PC-3 (cell line): ENCODE results near the gene IFT122. TPM values are rescaled to one million over a fixed set of nuclear protein-coding genes. Genes with fewer than 3 reads are reported as not detected.
A peak's percentile ranks its signal among the peaks of the same experiment; 100 is the strongest.

ENCODE experiments used
- ATAC-seq: fragments of 200-7000 bp; cut with Tn5 transposase; 2 replicates; pipeline ENCODE4 v1.9.1; 2020; ENCODE audit warnings: mild to moderate bottlenecking, moderate library complexity
- BruUV-seq: library from RNA; stranded (reverse); fragments of 400-500 nt; replicated peaks from 2 replicates; lab custom pipeline; 2021; lab: Mats Ljungman, UMichigan
- CTCF ChIA-PET: fragments of 300-600 bp; sonication (Branson Sonifier 250); formaldehyde crosslinking; loops from one replicate; lab custom pipeline; 2022; ENCODE audit warnings: antibody characterized with exemption; lab: Charles Lee
- POLR2A ChIA-PET: fragments of 300-600 bp; sonication (Branson Sonifier 250); formaldehyde crosslinking; loops from one replicate; lab custom pipeline; 2022; ENCODE audit warnings: antibody characterized with exemption; ENCODE audit not compliant: unreplicated experiment; lab: Charles Lee
- DNase-seq: peaks from one replicate; pipeline ENCODE4 v3.0.0-alpha.2; 2015
- H2AFZ ChIP-seq: fragments of 300-600 bp; sonication (generic); 2 replicates; pipeline ENCODE4 v1.6.0; 2016; ENCODE audit warnings: antibody characterized with exemption, low read length
- H3F3A ChIP-seq: fragments of 300-600 bp; sonication (generic); one replicate; pipeline ENCODE4 v1.6.0; 2017; ENCODE audit warnings: antibody characterized with exemption, low read length, control low read depth, mild to moderate bottlenecking; ENCODE audit not compliant: unreplicated experiment
- H3K27ac ChIP-seq: fragments of 300-600 bp; sonication (generic); 2 replicates; pipeline ENCODE4 v1.5.1; 2016; ENCODE audit warnings: mild to moderate bottlenecking, low read length
- H3K27me3 ChIP-seq: fragments of 300-600 bp; sonication (generic); 2 replicates; pipeline ENCODE4 v1.6.1; 2016; ENCODE audit warnings: low read length, mixed read lengths
- H3K36me3 ChIP-seq: fragments of 300-600 bp; sonication (generic); 2 replicates; pipeline ENCODE4 v1.6.1; 2016; ENCODE audit warnings: low read depth, mixed run types, low read length, mixed read lengths
- H3K4me1 ChIP-seq: fragments of 300-600 bp; sonication (generic); 2 replicates; pipeline ENCODE4 v1.5.1; 2016; ENCODE audit warnings: low read length; ENCODE audit not compliant: insufficient read depth
- H3K4me2 ChIP-seq: fragments of 300-600 bp; sonication (generic); 2 replicates; pipeline ENCODE4 v1.6.0; 2016; ENCODE audit warnings: low read length
- H3K4me3 ChIP-seq: fragments of 300-600 bp; sonication (generic); 2 replicates; pipeline ENCODE4 v1.5.1; 2016; ENCODE audit warnings: mild to moderate bottlenecking, low read length, mixed read lengths
- H3K79me2 ChIP-seq: fragments of 300-600 bp; sonication (generic); 2 replicates; pipeline ENCODE4 v1.6.1; 2017; ENCODE audit warnings: low read length, mixed read lengths
- H3K9ac ChIP-seq: fragments of 300-600 bp; sonication (generic); 2 replicates; pipeline ENCODE4 v1.6.0; 2016; ENCODE audit warnings: mild to moderate bottlenecking, low read length
- H3K9me2 ChIP-seq: fragments of 300-600 bp; sonication (generic); replicated peaks from 2 replicates; pipeline ENCODE4 v1.6.1; 2016; ENCODE audit warnings: mixed run types, low read length, mixed read lengths
- H3K9me3 ChIP-seq: fragments of 300-600 bp; sonication (generic); 2 replicates; pipeline ENCODE4 v1.6.1; 2016; ENCODE audit warnings: low read length, mixed read lengths
- H4K20me1 ChIP-seq: fragments of 300-600 bp; sonication (generic); 2 replicates; pipeline ENCODE4 v1.6.1; 2016; ENCODE audit warnings: low read length, mixed read lengths
- CTCF ChIP-seq: fragments of 300-600 bp; sonication (generic); conservative IDR thresholded peaks from 2 replicates; pipeline ENCODE4 v1.5.1; 2017; ENCODE audit warnings: antibody characterized with exemption, low read depth, mild to moderate bottlenecking, low read length
- EZH2 ChIP-seq: fragments of 300-600 bp; sonication (generic); IDR thresholded peaks from one replicate; pipeline ENCODE4 v1.6.1; 2017; ENCODE audit warnings: antibody characterized with exemption, mild to moderate bottlenecking, low read length; ENCODE audit not compliant: unreplicated experiment
- EZH2phosphoT487 ChIP-seq: fragments of 300-600 bp; sonication (generic); IDR thresholded peaks from 2 replicates; pipeline ENCODE4 v1.6.1; 2018; ENCODE audit warnings: mild to moderate bottlenecking, antibody characterized with exemption, low read length, borderline replicate concordance
- intact Hi-C: fragments of 100-400 bp; cut with micrococcal nuclease; formaldehyde crosslinking; loops from 2 replicates; pipeline ENCODE4 v1.9.0; 2023
- total RNA-seq: library from RNA; depleted of rRNA; stranded (reverse); fragments of >200 nt; gene quantifications from 2 replicates; pipeline ENCODE4 v1.2.3, GENCODE V29; 2014

Gene IFT122
- total RNA-seq, 1 experiment from 2014 or later = 10.2 TPM

- BruUV-seq = no TSS peak
- no peaks in the 10 kb centered on the region for H4K20me1 ChIP-seq
- no peaks in the 10 kb centered on the region for H3K79me2 ChIP-seq
- no peaks in the 10 kb centered on the region for H3K36me3 ChIP-seq
- DNase-seq (no peak), ATAC-seq (no peak)
- ChIA-PET POLR2A (no interaction called here), CTCF (no interaction called here)
- H3K9ac ChIP-seq = peak overlapping the region; percentile 21; the same call in 1 of the 2 replicates
- no peak overlapping the region for H2AFZ ChIP-seq
- H3F3A ChIP-seq = no peaks in the 10 kb centered on the region
- peak overlapping the region; percentile 71 for H3K27ac ChIP-seq
- no peak overlapping the region for H3K4me2 ChIP-seq
- no peaks in the 10 kb centered on the region for H3K9me2 ChIP-seq
- no peaks in the 10 kb centered on the region for H3K9me3 ChIP-seq
- intact Hi-C loops = no loop called here
- H3K27me3 ChIP-seq = no peaks in the 10 kb centered on the region
- no peak overlapping the region for H3K4me3 ChIP-seq
- TF ChIP-seq EZH2phosphoT487 (no peak), EZH2 (no peak), CTCF (no peak)
- peaks cover 11% of the 10 kb centered on the region; the same call in 1 of the 2 replicates for H3K4me1 ChIP-seq
Measured at GRCh38 chr3:129502641-129503408, 62.8 kb downstream of the IFT122 start.

GRCh38 chr3:129503471-129504291 is 63.7 kb downstream of the IFT122 start:
- TF ChIP-seq EZH2 (no peak), CTCF (no peak), EZH2phosphoT487 (no peak)
- Histone ChIP-seq H4K20me1 (no peaks in the 10 kb centered on the region), H3K27ac (peak overlapping the region; percentile 71), H3K36me3 (no peaks in the 10 kb centered on the region), H3K27me3 (no peaks in the 10 kb centered on the region), H2AFZ (no peak overlapping the region), H3K4me3 (no peak overlapping the region), H3K9me2 (no peaks in the 10 kb centered on the region), H3K79me2 (no peaks in the 10 kb centered on the region), H3K9me3 (no peaks in the 10 kb centered on the region), H3K4me1 (peaks cover 9% of the 10 kb centered on the region; the same call in 1 of the 2 replicates), H3K4me2 (no peak overlapping the region), H3K9ac (peak overlapping the region; percentile 21; the same call in 1 of the 2 replicates), H3F3A (no peaks in the 10 kb centered on the region)
- DNase-seq = peak; percentile 70
- intact Hi-C loops = no loop called here
- no peak for ATAC-seq
- ChIA-PET POLR2A (no interaction called here), CTCF (no interaction called here)
- BruUV-seq = no TSS peak
